Right atrium auricular region (tissue), 2 donors: ENCODE data around the gene TSEN54. TPM values are rescaled to one million over a fixed set of nuclear protein-coding genes. Genes with fewer than 3 reads are reported as not detected.

ENCODE experiments used
- DNase-seq: peaks from one replicate; pipeline ENCODE4 v3.0.0-alpha.2; 2019; ENCODE audit warnings: low spot score
- H3K27ac ChIP-seq, 2 donors: fragments of 200-600 bp; sonication (generic); 1 replicate in 1 of 2; 2 replicates in 1 of 2; pipeline ENCODE4 v1.5.1; 2016 to 2019
- H3K27me3 ChIP-seq, 2 donors: fragments of 200-600 bp; sonication (generic); one replicate each; pipeline versions ENCODE4 v1.5.1 to v1.6.0; 2017 to 2019
- H3K36me3 ChIP-seq: fragments of 200-600 bp; sonication (generic); one replicate; pipeline ENCODE4 v1.5.1; 2016
- H3K4me1 ChIP-seq, 2 donors: fragments of 200-600 bp; sonication (generic); one replicate each; pipeline versions ENCODE4 v1.5.1 to v1.6.0; 2017 to 2019
- H3K4me3 ChIP-seq, 2 donors: fragments of 200-600 bp; sonication (generic); 1 replicate in 1 of 2; 2 replicates in 1 of 2; pipeline ENCODE4 v1.5.1; 2017 to 2019; ENCODE audit warnings: mild to moderate bottlenecking in 1 of 2, moderate library complexity in 1 of 2
- H3K9me3 ChIP-seq, 2 donors: fragments of 200-600 bp; sonication (generic); one replicate each; pipeline ENCODE4 v1.5.1; 2019
- CTCF ChIP-seq, 2 donors: fragments of 200-600 bp; sonication (generic); IDR thresholded peaks; one replicate each; pipeline ENCODE4 v1.5.1; 2019; ENCODE audit warnings: antibody characterized with exemption in 2 of 2
- total RNA-seq, 2 donors: library from RNA; depleted of rRNA; stranded (reverse); fragments of >200 nt; gene quantifications; one replicate each; pipeline ENCODE4 v1.1.0, GENCODE V29; 2016

Gene TSEN54
- total RNA-seq, 2 donors from 2014 or later: 9.6 to 13.8 TPM

GRCh38 chr17:75490173-75490743 is 26.1 kb upstream of the TSEN54 start:
- no peak for TF ChIP-seq CTCF (IDR thresholded peaks at IDR 0.05)
- Histone ChIP-seq H3K9me3 (no peaks in the 10 kb centered on the region), H3K4me3 (no peak overlapping the region), H3K27ac (peak overlapping the region; percentile 52 to 64), H3K4me1 (peaks cover 0 to 53% of the 10 kb centered on the region in 2 donors), H3K27me3 (no peaks in the 10 kb centered on the region), H3K36me3 (peaks cover 37% of the 10 kb centered on the region)
- no peak for DNase-seq

- H3K27me3 ChIP-seq: no peaks in the 10 kb centered on the region
- no peak overlapping the region for H3K27ac ChIP-seq
- no peak overlapping the region for H3K4me3 ChIP-seq
- no peak for TF ChIP-seq CTCF (IDR thresholded peaks at IDR 0.05)
- DNase-seq: no peak
- H3K9me3 ChIP-seq: no peaks in the 10 kb centered on the region
- H3K4me1 ChIP-seq: peaks cover 0 to 44% of the 10 kb centered on the region in 2 donors
- peaks cover 45% of the 10 kb centered on the region for H3K36me3 ChIP-seq
Measured at GRCh38 chr17:75490953-75491649, 25.2 kb upstream of the TSEN54 start.

- H3K4me3 ChIP-seq: no peak overlapping the region
- peaks cover 51% of the 10 kb centered on the region for H3K36me3 ChIP-seq
- H3K27me3 ChIP-seq: no peaks in the 10 kb centered on the region
- no peaks in the 10 kb centered on the region for H3K9me3 ChIP-seq
- no peak for DNase-seq
- H3K4me1 ChIP-seq: peaks cover 0 to 39% of the 10 kb centered on the region in 2 donors
- no peak overlapping the region for H3K27ac ChIP-seq
- no peak for TF ChIP-seq CTCF (IDR thresholded peaks at IDR 0.05)
Measured at GRCh38 chr17:75491680-75492079, 24.6 kb upstream of the TSEN54 start.

- no peak for TF ChIP-seq CTCF (IDR thresholded peaks at IDR 0.05)
Measured at GRCh38 chr17:75492555-75493168, 23.7 kb upstream of the TSEN54 start.

GRCh38 chr17:75493476-75494129 is 22.7 kb upstream of the TSEN54 start:
- H3K9me3 ChIP-seq: no peaks in the 10 kb centered on the region
- peaks cover 0 to 29% of the 10 kb centered on the region in 2 donors for H3K4me1 ChIP-seq
- H3K4me3 ChIP-seq: no peak overlapping the region
- DNase-seq: no peak
- H3K27me3 ChIP-seq: no peaks in the 10 kb centered on the region
- TF ChIP-seq CTCF (IDR thresholded peaks at IDR 0.05): no peak
- H3K36me3 ChIP-seq: peaks cover 63% of the 10 kb centered on the region
- no peak overlapping the region for H3K27ac ChIP-seq

More at GRCh38 chr17:75492555-75493168, 23.7 kb upstream of the TSEN54 start:
- no peaks in the 10 kb centered on the region for H3K27me3 ChIP-seq
- H3K36me3 ChIP-seq: peaks cover 56% of the 10 kb centered on the region
- no peak overlapping the region for H3K4me3 ChIP-seq
- H3K27ac ChIP-seq: no peak overlapping the region
- no peaks in the 10 kb centered on the region for H3K9me3 ChIP-seq
- DNase-seq: no peak
- peaks cover 0 to 29% of the 10 kb centered on the region in 2 donors for H3K4me1 ChIP-seq
